Cerebellar cortex (tissue), 1 donor: ENCODE data around the gene CNKSR3.
"Not testable (repeated sequence)": the region's sequence is repeated elsewhere in the genome, so short reads cannot be mapped to it uniquely, and the experiment has no call there.

Source experiments
- DNase-seq: peaks from one replicate; pipeline ENCODE4 v3.0.0-alpha.2; 2015; ENCODE audit warnings: low spot score

CNKSR3 gene

DNA sequence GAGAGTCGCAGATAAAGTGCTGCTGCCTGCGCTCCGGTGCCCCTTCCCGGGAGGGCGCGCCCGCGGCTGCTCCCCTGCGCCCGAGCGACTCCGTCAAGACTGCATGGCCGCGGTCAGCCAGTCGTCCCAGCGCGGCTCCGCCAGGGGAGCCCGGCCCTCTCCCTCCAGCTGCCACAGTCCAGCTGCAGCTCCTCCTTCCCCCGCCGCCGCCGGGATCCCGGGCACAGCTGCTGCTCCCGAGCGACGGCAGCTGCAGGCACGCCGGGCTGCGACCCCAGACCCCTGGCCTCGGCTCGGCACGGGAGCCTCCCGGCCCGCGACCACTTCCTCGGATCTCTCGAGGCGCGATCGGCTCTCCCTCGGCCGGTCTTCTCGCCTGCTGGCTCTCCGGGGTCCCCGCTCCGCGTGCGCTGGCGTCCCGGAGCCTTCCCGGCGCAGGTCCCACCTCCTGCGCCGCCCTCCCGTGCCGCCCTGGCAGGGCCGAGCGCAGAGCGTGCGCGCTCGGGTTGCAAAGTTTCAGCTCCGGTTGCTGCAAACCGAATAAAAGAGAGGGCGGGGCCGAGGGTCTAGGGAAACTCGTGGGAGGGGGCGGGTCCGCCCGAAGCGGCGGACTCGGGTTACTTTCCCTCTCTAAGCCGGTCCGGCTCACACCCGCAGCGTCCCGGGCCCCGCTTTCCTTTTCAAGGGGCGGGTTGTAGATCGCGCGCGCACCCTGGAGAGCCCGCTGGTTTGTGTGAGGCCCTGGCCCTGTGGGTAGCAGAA, at the start of gene CNKSR3:
TSS of gene CNKSR3 (minus strand) at position 542 of the 762 bp plus-strand sequence. CDS start 571 bp downstream, outside the sequence.
- DNase-seq: peak; percentile 80

DNA sequence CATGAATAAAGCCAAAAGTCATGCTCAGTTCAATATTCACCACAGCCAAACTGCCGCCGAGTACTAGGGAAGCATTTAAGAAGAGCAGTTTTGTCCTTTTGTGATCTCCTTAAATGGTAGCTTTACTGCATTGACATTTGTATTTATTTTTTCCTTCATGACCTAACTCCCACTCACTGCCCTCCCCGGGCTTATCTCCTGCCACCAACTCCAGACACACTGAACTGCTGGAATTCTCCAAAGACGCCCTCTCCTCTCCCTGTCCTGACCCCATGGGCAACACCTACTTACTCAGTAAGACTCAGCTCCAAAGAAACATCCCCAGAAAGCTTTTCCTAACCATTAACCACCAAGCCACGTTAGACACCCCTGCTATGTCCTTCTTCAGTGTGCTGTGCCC, 48.5 kb upstream of the CNKSR3 start:
- DNase-seq: no peak

DNA sequence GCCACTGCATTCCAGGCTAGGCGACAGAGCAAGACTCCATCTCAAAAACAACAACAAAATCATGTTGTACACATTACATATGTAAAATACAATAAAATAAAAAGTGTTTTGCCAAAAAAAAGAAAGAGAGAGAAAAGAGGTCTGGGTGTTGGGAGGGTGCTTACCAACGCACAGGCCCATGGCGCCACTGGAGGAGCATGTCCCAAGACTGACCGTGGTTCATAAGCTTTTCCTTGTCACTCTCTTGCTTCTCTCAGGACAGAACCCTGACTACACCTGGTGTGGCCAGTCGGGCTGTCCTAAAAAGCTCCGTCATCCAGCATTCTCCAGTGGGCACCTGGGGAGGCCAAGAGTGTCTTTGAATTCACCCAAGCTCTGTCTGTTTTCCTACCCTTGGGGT, 48.0 kb upstream of the CNKSR3 start:
- DNase-seq: no peak

DNA sequence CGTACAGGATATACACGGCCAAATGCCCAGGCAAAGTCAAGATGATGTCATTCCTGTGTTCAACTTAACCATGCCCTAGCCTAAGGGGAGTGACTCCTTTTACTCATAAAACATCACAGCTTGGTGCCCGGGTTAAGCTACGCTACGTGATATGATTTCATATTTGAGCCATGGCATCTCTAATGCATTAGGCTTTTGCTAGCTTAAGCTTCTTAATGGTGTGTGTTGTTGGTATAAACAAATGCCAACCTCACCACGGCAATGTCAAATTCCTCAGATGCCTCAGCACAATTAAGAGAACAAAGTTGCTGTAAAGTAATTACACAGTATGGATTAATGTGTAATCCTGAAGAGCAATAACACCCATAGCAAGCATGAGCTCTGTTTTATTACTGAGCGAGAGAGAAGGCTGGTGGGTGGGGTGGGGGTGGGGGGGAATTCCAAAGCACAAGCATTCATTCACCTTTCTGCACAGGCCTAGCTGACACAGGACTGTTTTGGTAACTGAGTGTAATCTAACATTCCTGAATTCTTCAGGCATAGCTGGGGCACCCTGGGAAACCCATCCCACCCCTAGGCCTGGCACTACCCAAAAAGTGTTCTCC, 44.7 kb upstream of the CNKSR3 start:
- no peak for DNase-seq

DNA sequence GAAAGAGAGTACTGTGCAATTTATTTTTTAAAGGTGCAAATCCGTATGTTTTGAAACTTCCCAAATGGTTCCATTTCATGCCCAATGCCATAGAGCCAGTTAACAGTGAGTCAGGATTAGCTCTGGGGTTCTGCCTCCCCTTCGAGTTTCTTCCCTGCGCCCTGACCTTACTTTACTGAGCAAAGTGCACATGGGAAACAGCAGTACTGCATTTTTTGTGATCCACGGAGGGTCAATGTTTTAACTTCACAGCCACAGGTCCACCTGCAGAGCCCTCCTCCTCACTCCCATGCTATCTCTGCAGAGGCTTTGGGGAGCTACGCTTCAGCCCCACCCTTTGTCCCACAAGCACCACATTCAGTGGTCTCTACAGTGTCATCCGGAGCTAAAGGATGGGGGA, 44.0 kb upstream of the CNKSR3 start:
- DNase-seq: no peak

DNA sequence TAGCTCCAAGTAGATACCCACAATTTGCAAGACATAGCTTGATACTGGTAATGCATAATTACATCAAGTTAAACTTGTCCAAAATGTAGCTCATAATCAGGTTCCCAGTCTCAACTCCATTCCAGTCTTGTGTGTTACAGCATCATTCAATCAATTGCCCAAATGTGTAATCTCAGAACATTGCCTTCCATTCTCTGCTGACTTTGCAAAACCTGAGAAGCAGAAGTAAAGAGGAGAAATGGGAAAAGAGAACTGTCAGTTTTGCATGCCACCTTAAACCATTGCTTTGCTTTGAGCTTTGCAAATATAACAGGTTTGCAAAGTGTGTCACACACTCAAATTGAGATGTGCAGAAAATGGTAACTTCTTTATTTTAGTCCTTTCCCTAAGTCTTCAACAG, 40.3 kb upstream of the CNKSR3 start:
- no peak for DNase-seq

DNA sequence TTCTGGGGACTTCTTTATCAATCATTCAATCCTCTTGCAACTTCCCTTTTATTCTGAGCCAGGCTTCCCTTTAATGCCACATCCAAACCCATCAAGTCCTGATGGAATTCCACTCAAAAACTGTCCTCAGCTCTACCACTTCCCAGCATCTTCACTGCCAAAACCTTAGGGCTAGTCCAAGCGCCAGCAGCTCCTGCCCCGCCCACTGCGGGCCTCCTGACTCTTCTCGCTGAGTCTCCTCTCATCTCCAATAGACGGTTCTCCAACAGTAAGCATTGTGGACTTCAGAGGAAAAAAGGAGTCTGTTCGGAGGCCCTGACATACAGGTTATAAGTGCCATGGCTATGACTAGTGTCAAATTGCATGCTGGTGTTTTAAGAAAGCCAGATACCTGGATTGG, 38.7 kb upstream of the CNKSR3 start:
- DNase-seq: no peak

DNA sequence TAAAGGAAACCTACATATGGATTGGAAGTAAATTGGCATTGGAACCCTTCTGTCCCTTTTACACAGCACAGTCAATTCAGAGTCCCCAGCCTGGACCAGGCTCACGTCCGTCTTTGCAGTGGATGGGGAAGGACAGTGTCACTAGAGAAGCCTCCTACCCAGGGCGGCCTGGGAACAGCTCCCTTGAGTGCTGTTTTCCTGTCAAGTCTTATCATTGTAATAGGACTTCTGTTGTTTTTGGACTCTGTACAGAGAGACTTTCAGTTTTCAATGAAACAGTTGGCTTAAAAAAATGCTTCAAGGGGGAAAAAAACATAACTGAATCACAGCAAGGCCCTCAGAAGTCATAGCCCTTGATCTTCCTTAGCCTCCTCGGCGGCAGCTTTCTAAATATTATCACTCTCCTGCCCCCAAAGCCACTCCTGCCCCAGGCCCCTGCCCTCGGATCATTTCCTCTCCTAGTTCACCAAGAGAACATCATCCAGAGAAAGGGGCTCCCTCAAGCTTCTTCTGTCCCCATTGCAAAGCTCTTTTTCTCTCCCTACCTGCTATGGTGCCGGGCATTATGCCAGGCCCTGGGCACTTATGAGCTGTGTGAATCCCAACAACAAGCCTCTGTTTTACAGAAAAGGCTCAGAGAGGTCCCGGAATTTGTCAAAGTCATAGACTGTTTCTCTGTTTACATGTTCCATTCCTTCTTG, 37.8 kb upstream of the CNKSR3 start:
- DNase-seq: peak; percentile 2

DNA sequence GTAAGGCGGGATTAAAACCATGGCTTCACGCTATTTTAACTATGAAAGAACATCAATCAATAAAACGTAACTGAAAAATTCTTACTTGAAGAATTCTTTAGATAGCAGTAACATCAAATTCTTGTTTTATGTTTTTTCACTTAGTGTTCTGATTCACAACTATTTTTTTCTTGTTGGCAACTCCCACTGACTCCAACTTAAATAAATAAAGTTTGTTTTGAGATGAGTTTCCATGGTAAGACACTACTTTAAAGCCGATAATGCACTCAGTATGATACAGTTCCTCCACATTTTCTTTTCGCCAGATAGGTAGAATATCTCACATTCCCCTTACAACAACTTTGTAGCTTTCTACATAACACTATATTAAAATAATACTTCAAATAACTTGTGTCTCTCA, 33.1 kb upstream of the CNKSR3 start:
- DNase-seq: no peak

DNA sequence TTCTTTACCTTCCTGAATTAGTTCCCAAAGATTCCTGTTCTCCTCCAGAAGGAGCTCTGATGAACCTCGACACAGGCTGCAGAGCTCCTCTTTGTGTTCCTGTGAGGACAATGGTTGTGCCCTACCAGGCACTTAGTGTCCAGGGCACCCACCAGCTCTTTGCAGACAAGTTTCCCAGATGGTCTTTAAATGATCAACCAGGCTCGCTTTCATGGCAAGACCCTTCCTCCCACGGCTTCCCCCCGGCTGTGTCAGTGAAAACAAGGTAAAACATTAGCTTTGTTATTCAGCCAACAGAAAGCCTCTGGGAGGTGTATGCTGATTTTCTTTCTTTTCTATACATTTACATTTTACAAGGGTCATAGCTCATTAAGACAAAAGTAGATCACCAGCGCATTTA, 32.3 kb upstream of the CNKSR3 start:
- DNase-seq: no peak

DNA sequence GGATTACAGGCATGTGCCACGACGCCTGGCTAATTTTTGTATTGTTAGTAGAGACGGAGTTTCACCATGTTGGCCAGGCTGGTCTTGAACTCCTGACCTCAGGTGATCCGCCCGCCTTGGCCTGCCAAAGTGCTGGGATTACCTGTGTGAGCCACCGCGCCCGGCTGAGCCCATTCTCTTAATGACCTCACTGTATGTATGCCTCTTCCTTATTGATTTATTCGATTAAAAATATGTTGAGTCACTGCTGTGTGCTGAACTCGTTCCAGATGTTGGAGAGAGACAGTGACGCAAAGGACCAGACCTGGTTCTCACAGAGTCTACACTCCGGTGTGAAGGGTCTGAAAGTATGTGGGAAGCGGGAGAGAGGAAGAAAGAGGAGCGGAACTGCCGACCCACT, 31.4 kb upstream of the CNKSR3 start:
- not testable (repeated sequence) for DNase-seq

DNA sequence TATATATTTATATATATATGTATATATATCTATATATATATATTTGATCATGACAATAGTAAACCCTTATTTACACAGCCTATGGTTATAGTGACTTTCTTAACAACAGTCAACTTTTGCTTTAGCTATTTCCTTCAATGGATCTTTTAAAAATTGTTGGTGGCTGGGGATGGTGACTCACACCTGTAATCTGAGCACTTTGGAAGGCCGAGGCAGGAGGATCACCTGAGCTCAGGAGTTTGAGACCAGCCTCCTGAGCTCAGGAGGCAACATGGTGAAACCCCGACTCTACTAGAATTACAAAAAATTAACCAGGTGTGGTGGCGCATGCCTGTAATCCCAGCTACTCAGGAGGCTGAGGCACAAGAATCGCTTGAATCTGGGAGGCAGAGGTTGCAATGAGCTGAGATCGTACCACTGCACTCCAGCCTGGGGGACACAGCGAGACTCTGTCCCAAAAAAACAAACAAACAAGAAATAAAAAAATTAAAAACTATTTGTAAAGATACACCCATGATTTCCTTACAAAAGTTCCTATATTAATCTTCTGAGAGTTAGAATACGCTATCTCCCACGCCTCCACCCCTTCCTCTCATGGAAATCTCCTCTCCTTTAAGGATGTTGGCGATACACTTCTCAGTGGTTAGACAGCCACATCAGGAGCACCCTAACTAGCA, 29.2 kb upstream of the CNKSR3 start:
- no peak for DNase-seq

DNA sequence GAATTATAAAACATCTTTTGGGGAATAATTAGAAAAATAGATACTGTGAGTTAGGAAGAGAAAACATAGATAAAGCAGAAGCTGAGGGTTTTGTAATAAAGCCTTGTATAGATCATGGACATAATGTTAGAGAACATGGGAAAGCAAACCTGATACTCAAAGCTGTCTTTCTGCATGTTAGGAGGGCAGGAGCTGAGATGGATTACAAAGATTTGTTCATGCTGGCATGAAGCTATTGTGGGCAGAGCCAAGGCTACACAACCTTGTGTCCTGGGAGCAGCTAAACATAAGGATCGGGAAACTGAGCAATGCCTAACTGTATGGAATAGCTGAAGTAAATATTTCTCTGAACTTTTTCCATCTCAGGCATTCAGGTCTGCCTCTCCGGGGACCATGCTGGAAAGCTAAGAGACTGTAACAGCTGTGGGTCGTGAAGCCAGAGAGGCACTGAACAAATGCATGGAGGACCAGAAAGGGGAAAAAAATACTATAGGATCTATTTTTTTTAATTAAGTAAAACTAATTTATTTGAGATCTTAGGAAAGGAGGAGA, 28.2 kb upstream of the CNKSR3 start:
- no peak for DNase-seq

DNA sequence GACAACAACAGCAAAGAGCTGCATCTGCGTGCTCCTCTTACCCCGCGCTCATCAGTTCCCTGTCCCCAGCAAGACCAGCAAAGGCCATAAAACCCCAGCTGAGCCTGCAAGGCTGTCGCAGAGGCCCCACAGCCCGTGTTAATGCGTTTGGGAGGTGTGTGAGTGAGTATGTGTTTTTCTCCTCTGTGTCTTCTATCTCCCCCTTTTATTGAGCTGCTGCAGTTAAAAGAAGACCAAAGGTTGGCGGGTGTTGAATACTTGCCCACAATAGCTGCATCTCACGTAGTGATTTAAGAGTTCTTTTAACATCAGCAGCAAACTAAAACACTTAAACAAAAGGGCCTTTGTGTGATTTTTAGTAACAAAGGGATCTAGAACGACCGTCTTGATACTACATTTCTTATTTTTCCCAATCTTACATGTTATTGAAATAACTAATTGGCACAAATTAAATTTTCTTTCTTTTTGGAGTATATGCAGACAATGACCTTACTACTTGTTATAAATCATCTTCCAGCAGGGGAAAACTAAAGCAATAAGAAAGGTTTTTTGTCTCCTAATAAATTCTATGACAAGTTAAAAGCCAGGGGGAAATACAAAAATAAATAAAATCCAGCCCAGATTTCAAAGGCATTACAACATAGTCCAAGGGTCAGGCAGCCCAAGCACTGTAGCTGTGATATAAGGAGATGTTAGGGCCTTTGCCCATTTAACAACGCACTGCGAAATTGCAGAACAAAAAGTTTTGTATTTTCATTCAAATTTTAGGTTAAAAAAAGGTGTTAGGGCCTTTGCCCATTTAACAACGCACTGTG, 27.2 kb upstream of the CNKSR3 start:
- no peak for DNase-seq

DNA sequence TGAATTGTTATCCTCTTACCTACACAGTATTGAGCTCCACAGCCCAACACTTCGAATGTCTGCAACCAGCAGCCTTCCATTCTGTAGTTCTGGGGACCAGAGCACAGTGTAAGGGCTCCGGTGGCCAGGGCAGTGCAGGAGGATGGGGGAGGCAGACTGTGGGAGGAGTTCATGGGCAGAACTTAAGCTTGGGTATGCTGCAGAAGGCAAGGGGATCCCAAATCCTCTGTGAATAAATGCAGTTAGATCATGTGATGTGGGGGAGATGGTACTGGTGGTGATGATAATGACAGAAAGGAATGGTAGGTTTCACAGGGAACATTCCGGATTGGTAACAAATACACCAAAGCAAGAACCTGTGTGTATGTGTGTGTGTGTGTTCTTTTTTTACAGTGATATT, 26.5 kb upstream of the CNKSR3 start:
- no peak for DNase-seq

DNA sequence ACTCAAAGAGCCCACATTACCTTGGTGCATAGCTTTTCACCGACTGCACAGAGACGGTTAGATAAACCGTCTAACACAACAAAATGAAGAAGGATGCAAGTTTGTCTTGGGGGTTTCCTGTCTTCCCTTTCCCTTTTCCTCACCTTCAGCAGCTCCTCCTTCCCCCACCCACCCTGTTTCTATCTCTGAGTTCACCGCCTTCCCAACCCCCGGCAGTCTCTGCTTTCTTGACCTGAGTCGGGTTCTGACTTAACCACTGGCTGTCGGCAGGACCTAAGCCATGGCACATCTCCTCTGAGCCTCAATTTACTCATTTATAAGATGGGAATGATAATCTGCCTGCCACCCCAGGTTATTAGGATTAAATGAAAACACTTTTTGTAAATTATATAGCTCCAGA, 25.8 kb upstream of the CNKSR3 start:
- DNase-seq: no peak

DNA sequence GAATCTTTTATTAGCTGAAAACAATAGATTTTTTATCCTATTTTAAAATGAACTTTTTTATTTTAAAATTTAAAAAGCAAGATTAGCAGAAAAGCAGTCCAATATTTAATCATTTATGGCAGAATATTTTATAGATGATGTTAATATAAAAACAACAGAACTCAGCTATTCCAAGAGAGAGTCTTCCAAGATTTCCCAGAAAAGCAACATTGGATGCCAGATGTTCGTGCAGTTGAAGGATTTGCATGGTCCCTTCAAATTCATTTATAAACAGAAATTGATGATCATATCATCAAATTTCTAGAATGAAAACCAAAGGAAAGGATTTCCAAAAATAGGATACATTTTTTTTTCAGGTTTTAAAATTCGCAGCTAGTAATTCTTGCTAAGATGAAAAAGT, 25.4 kb upstream of the CNKSR3 start:
- no peak for DNase-seq

DNA sequence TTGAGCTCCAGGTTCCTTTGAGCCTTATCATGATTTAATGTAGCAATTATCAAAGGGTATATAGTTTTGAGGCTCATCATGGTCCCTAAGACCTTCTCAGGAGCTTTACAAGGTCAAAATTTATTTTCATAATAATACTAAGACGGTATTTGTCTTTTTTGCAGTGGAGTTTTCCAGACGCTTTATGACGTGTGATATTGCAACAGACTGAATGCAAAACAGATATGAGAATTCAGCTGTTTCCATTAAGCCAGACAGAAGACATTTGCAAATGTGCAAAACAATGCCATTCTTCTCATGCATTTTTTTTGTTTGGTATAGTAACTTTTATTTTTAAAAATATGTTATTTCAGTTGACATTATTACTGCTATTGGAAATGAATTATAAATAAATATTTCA, 24.7 kb upstream of the CNKSR3 start:
- DNase-seq: no peak

DNA sequence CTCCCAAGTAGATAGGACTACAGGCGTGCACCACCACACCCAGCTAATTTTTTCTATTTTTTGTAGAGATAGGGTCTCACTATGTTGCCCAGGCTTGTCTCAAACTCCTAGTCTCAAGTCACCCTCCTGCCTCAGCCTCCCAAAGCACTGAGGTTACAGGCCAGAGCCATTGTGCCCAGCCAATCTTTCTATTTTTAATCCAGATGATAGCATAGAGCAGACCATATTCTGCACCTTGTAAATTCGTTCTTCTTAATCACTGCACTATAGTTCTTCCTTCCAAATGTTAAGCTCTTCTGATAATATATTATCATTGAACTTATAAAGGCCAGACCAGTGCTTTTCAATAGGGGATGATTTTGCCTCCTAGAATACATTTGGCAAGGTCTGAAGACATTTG, 24.0 kb upstream of the CNKSR3 start:
- no peak for DNase-seq

DNA sequence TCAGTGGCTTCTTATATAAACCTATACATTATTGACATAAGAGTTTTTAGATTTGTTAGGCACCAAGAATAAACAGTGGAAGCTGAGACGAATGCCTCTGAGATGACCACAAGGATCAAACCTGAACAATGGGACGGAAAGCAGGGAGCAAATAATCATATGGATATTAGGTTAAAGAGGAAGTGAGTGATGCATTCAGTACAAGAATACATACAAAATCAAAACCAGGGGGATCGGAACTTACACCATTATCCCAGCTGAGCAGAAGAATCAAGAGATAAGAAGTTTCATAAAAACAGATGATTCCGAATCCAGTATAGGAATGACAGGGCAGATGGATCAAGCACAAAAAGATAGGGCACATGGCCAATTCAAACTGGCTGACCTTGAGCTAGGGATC, 21.9 kb upstream of the CNKSR3 start:
- DNase-seq: no peak

DNA sequence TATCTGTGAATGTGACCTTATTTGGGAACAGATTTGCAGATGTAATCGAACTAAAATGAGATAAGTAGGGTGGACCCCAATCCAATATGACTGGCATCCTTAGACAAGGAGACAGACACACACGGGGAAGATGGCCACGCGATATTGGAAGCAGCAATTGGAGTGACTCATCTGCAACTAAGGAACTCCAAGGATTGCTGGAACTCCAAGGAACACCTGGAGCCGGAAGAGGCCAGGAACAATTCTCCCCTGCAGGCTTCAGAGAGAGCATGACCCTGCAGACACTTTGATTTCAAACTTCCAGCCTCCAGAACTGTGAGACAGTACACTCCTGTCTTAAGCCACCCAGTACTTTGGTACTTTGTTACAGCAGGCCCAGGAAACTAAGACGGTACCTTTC, 19.5 kb upstream of the CNKSR3 start:
- DNase-seq: no peak
